ENCODE measurements around the gene COL12A1. TPM values are rescaled to one million over a fixed set of nuclear protein-coding genes. Genes with fewer than 3 reads are reported as not detected.

COL12A1 gene
- total RNA-seq, 1 donor from 2014 or later = 2,335 TPM

DNA sequence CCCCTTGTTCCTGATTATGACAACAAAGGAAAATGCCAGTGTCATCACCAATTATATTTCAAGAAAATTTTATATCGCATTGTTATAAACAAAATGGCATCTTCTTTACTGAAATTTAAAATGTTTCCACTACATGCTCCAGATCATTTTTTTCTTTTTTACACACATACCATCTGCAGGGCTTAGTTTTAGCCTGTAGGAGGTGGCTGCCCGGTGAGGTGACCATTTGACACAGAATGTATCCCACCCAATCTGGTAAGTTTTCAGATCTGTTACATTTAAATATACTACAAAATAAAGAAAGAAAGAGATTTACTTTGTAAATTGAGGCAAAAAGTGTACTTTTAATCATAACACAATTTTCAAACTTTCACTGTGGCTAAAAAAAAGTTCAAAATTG is 81.8 kb downstream of the COL12A1 start:
- Mint-ChIP-seq H3K9me3 (ENCODE audit: unreplicated experiment) (no peaks in the 10 kb centered on the region), H3K4me3 (ENCODE audit: unreplicated experiment) (no peak overlapping the region), H3K27me3 (ENCODE audit: unreplicated experiment) (no peaks in the 10 kb centered on the region), H3K36me3 (ENCODE audit: unreplicated experiment) (peaks cover 91% of the 10 kb centered on the region), H3K27ac (ENCODE audit: unreplicated experiment) (peak overlapping the region; percentile 77), H3K4me1 (ENCODE audit: unreplicated experiment) (peaks cover 69% of the 10 kb centered on the region)
- no peak for DNase-seq (ENCODE audit: extremely low spot score, unreplicated experiment)
- TF ChIP-seq, protein P1, sequence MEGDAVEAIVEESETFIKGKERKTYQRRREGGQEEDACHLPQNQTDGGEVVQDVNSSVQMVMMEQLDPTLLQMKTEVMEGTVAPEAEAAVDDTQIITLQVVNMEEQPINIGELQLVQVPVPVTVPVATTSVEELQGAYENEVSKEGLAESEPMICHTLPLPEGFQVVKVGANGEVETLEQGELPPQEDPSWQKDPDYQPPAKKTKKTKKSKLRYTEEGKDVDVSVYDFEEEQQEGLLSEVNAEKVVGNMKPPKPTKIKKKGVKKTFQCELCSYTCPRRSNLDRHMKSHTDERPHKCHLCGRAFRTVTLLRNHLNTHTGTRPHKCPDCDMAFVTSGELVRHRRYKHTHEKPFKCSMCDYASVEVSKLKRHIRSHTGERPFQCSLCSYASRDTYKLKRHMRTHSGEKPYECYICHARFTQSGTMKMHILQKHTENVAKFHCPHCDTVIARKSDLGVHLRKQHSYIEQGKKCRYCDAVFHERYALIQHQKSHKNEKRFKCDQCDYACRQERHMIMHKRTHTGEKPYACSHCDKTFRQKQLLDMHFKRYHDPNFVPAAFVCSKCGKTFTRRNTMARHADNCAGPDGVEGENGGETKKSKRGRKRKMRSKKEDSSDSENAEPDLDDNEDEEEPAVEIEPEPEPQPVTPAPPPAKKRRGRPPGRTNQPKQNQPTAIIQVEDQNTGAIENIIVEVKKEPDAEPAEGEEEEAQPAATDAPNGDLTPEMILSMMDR (IDR thresholded peaks at IDR 0.05) = peak; percentile 17

DNA sequence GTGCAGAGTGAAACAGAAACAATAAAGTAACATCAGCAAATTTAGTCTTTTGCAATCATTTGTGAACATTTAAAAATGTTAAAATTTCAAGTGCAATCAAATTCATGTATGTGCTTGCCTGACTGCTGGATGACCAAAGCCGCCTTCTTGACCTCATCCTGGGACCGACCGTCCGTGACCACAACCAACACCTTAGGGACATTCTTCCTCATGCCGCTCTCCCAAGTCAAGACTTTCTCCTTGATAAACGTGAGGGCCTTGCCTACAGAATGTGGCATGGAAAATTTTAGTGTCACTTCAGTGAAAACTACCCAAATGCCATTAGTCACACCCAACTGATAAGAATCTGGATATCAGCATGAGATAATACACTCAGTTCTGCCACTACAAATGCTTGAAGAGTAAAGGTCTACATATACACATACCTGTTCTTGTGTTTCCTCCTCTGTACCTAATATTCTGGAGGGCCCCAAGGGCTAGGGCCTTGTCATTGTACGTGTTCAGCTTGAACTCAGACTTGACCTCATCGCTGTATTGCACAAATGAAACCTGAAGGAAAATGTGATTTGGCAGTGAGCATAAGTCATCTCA is 86.8 kb downstream of the COL12A1 start:
- DNase-seq (ENCODE audit: extremely low spot score, unreplicated experiment) = no peak
- peak overlapping the region; percentile 90 for H3K27ac Mint-ChIP-seq (ENCODE audit: unreplicated experiment)
- H3K36me3 Mint-ChIP-seq (ENCODE audit: unreplicated experiment) = peaks cover 94% of the 10 kb centered on the region
- no peak overlapping the region for H3K4me3 Mint-ChIP-seq (ENCODE audit: unreplicated experiment)
- TF ChIP-seq, protein P1 (IDR thresholded peaks at IDR 0.05) = no peak
- no peaks in the 10 kb centered on the region for H3K27me3 Mint-ChIP-seq (ENCODE audit: unreplicated experiment)
- H3K9me3 Mint-ChIP-seq (ENCODE audit: unreplicated experiment) = no peaks in the 10 kb centered on the region
- H3K4me1 Mint-ChIP-seq (ENCODE audit: unreplicated experiment) = peaks cover 76% of the 10 kb centered on the region

DNA sequence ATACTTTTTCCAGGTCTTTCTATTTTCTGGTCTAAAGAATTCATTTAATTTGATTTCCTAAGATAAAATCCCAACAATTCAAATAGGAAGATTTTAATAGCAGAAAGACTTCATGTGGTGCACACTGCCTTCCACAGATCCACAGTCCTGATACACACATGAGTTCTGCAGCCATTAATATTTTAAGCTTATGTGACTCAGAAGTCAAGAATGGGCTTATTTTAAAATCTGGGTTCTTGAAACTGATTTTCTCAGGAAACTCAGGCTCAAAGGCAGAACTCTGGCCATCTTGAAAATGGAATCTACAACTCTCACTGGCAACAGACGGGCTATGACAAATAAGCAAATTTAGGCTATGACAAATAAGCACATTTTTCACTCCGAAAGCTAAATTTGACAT is 88.2 kb downstream of the COL12A1 start:
- TF ChIP-seq, protein P1 (IDR thresholded peaks at IDR 0.05) = no peak
- Mint-ChIP-seq H3K9me3 (ENCODE audit: unreplicated experiment) (no peaks in the 10 kb centered on the region), H3K27ac (ENCODE audit: unreplicated experiment) (peak overlapping the region; percentile 90), H3K36me3 (ENCODE audit: unreplicated experiment) (peaks cover 85% of the 10 kb centered on the region), H3K27me3 (ENCODE audit: unreplicated experiment) (no peaks in the 10 kb centered on the region), H3K4me1 (ENCODE audit: unreplicated experiment) (peaks cover 72% of the 10 kb centered on the region), H3K4me3 (ENCODE audit: unreplicated experiment) (no peak overlapping the region)
- DNase-seq (ENCODE audit: extremely low spot score, unreplicated experiment) = no peak

DNA sequence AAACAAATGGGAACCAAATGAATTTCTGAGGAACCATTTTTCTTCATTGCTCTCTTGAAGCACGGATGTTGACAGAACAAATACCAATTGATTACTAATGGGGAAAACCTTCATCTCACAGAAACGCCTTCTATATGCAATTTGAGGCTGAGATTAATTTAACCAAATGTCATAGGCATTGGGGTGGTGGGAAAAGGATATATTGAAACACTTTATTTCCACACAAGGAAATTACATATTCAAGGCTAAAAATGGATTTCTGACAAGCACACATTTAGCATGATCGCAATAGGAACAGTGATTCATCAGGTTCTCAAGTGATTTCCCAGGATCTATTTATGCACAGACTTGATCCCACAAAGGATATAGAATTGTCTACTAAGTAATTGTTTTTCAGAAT is 88.9 kb downstream of the COL12A1 start:
- Mint-ChIP-seq H3K36me3 (ENCODE audit: unreplicated experiment) (peaks cover 87% of the 10 kb centered on the region), H3K9me3 (ENCODE audit: unreplicated experiment) (no peaks in the 10 kb centered on the region), H3K27me3 (ENCODE audit: unreplicated experiment) (no peaks in the 10 kb centered on the region), H3K4me3 (ENCODE audit: unreplicated experiment) (no peak overlapping the region), H3K4me1 (ENCODE audit: unreplicated experiment) (peaks cover 71% of the 10 kb centered on the region), H3K27ac (ENCODE audit: unreplicated experiment) (peak overlapping the region; percentile 90)
- TF ChIP-seq, protein P1 (IDR thresholded peaks at IDR 0.05) = no peak
- no peak for DNase-seq (ENCODE audit: extremely low spot score, unreplicated experiment)

DNA sequence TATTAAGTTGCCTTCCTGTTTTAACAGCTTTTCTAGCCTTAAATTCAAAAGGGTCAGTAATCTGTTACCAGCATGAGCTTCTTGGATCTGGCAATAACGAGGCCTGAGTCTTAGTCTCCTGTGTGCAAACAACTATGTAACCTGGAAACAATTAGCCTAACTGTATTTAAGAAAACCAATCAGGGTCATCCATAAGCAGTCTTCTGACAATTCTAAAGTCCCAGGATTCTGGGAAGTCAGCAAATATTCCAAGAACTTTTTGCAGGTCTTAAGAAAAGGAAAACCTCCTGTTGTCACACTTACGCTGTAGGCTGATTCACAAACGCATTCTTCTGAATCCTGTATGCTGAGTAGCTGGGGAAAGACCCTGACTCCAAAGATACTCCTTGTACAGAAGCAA is 90.4 kb downstream of the COL12A1 start:
- H3K36me3 Mint-ChIP-seq (ENCODE audit: unreplicated experiment) = peaks cover 88% of the 10 kb centered on the region
- no peaks in the 10 kb centered on the region for H3K9me3 Mint-ChIP-seq (ENCODE audit: unreplicated experiment)
- TF ChIP-seq, protein P1 (IDR thresholded peaks at IDR 0.05) = no peak
- H3K4me3 Mint-ChIP-seq (ENCODE audit: unreplicated experiment) = peak overlapping the region; percentile 27
- H3K27me3 Mint-ChIP-seq (ENCODE audit: unreplicated experiment) = no peaks in the 10 kb centered on the region
- DNase-seq (ENCODE audit: extremely low spot score, unreplicated experiment) = no peak
- H3K27ac Mint-ChIP-seq (ENCODE audit: unreplicated experiment) = peak overlapping the region; percentile 90
- H3K4me1 Mint-ChIP-seq (ENCODE audit: unreplicated experiment) = peaks cover 76% of the 10 kb centered on the region

Data from osteocyte (in vitro differentiated cells).